ENCODE results near the gene KCNB1.
"Not testable (repeated sequence)": the region's sequence is repeated elsewhere in the genome, so short reads cannot be mapped to it uniquely, and the experiment has no call there.

KCNB1 gene

GRCh38 chr20:49431329-49431728 lies 51.1 kb downstream of the KCNB1 start:
- FAIRE-seq, result no peak

- no peak for FAIRE-seq
These were observed 52.1 kb downstream of the KCNB1 start for GRCh38 chr20:49430320-49430719.

GRCh38 chr20:49427751-49428518 lies 54.5 kb downstream of the KCNB1 start:
- FAIRE-seq, result no peak

- no peak for FAIRE-seq
These were observed 55.6 kb downstream of the KCNB1 start for GRCh38 chr20:49426873-49427272.

GRCh38 chr20:49426395-49426794 lies 56.1 kb downstream of the KCNB1 start:
- FAIRE-seq, result no peak

GRCh38 chr20:49424536-49424935 lies 57.9 kb downstream of the KCNB1 start:
- no peak for FAIRE-seq

- no peak for FAIRE-seq
These were observed 60.3 kb downstream of the KCNB1 start for GRCh38 chr20:49422161-49422560.

- FAIRE-seq, result no peak
These were observed 61.6 kb downstream of the KCNB1 start for GRCh38 chr20:49420811-49421295.

GRCh38 chr20:49420292-49420691 lies 62.2 kb downstream of the KCNB1 start:
- FAIRE-seq, result no peak

GRCh38 chr20:49419785-49420184 lies 62.7 kb downstream of the KCNB1 start:
- FAIRE-seq, result no peak

- FAIRE-seq, result no peak
These were observed 63.7 kb downstream of the KCNB1 start for GRCh38 chr20:49418809-49419208.

- no peak for FAIRE-seq
These were observed 64.5 kb downstream of the KCNB1 start for GRCh38 chr20:49417843-49418555.

- FAIRE-seq, result no peak
These were observed 66.8 kb downstream of the KCNB1 start for GRCh38 chr20:49415668-49416044.

GRCh38 chr20:49415005-49415667 lies 67.3 kb downstream of the KCNB1 start:
- no peak for FAIRE-seq

GRCh38 chr20:49413677-49414076 lies 68.8 kb downstream of the KCNB1 start:
- FAIRE-seq, result no peak

- no peak for FAIRE-seq
These were observed 69.5 kb downstream of the KCNB1 start for GRCh38 chr20:49412953-49413352.

- no peak for FAIRE-seq
These were observed 70.2 kb downstream of the KCNB1 start for GRCh38 chr20:49412254-49412653.

- no peak for FAIRE-seq
These were observed 71.1 kb downstream of the KCNB1 start for GRCh38 chr20:49411221-49411925.

GRCh38 chr20:49409975-49410621 lies 72.4 kb downstream of the KCNB1 start:
- FAIRE-seq, result not testable (repeated sequence)

- FAIRE-seq, result no peak
These were observed 73.0 kb downstream of the KCNB1 start for GRCh38 chr20:49409302-49409974.

GRCh38 chr20:49408509-49409104 lies 73.9 kb downstream of the KCNB1 start:
- no peak for FAIRE-seq

- FAIRE-seq, result no peak
These were observed 75.8 kb downstream of the KCNB1 start for GRCh38 chr20:49406666-49407065.
